Measurements from ENCODE around the gene CTU2.
A peak's percentile ranks its signal among the peaks of the same experiment; 100 is the strongest.

Gene CTU2

GRCh38 chr16:88681709-88682451, 24.4 kb upstream of the CTU2 start:
- Histone ChIP-seq H3K4me3 (replicated peaks; ENCODE audit: insufficient read depth, low read length) (no peak overlapping the region), H3K27me3 (ENCODE audit: insufficient read depth, poor library complexity, severe bottlenecking) (no peaks in the 10 kb centered on the region), H3K27ac (replicated peaks) (peak overlapping the region; percentile 89)
- peak; percentile 79 to 86 for DNase-seq (ENCODE audit: low read depth in 1 of 2, low spot score in 1 of 2)
- TF ChIP-seq SPI1 (IDR thresholded peaks at IDR 0.05; ENCODE audit: borderline replicate concordance, low read depth), result peak; percentile 91
- no peak for TF ChIP-seq REST (IDR thresholded peaks at IDR 0.05; ENCODE audit: insufficient replicate concordance, low read depth)

GRCh38 chr16:88684569-88685155, 21.6 kb upstream of the CTU2 start:
- TF ChIP-seq POLR2AphosphoS5 (IDR thresholded peaks at IDR 0.05; ENCODE audit: low read depth) (no peak), REST (IDR thresholded peaks at IDR 0.05; ENCODE audit: insufficient replicate concordance, low read depth) (no peak), SPI1 (IDR thresholded peaks at IDR 0.05; ENCODE audit: borderline replicate concordance, low read depth) (no peak)
- H3K4me3 ChIP-seq (replicated peaks; ENCODE audit: insufficient read depth, low read length), result no peak overlapping the region
- H3K27me3 ChIP-seq (ENCODE audit: insufficient read depth, poor library complexity, severe bottlenecking), result no peaks in the 10 kb centered on the region

GRCh38 chr16:88685156-88686061, 20.9 kb upstream of the CTU2 start:
- peak overlapping the region; percentile 64 for H3K4me3 ChIP-seq (replicated peaks; ENCODE audit: insufficient read depth, low read length)
- TF ChIP-seq SPI1 (IDR thresholded peaks at IDR 0.05; ENCODE audit: borderline replicate concordance, low read depth), result no peak
- no peak for TF ChIP-seq GABPA (IDR thresholded peaks at IDR 0.05; ENCODE audit: low read depth)
- TF ChIP-seq REST (IDR thresholded peaks at IDR 0.05; ENCODE audit: insufficient replicate concordance, low read depth), result no peak
- no peak for TF ChIP-seq POLR2AphosphoS5 (IDR thresholded peaks at IDR 0.05; ENCODE audit: low read depth)
- peak; percentile 29 for TF ChIP-seq CTCF (IDR thresholded peaks at IDR 0.05; ENCODE audit: insufficient read depth, low read length)
- H3K27me3 ChIP-seq (ENCODE audit: insufficient read depth, poor library complexity, severe bottlenecking), result no peaks in the 10 kb centered on the region
- DNase-seq (ENCODE audit: low read depth in 1 of 2, low spot score in 1 of 2), result no peak
- H3K27ac ChIP-seq (replicated peaks), result peak overlapping the region; percentile 49

More at GRCh38 chr16:88684569-88685155, 21.6 kb upstream of the CTU2 start:
- no peak for DNase-seq (ENCODE audit: low read depth in 1 of 2, low spot score in 1 of 2)
- H3K27ac ChIP-seq (replicated peaks), result no peak overlapping the region

All from HL-60 (cell line).